ENCODE measurements around the gene APOOL.

APOOL gene

DNA sequence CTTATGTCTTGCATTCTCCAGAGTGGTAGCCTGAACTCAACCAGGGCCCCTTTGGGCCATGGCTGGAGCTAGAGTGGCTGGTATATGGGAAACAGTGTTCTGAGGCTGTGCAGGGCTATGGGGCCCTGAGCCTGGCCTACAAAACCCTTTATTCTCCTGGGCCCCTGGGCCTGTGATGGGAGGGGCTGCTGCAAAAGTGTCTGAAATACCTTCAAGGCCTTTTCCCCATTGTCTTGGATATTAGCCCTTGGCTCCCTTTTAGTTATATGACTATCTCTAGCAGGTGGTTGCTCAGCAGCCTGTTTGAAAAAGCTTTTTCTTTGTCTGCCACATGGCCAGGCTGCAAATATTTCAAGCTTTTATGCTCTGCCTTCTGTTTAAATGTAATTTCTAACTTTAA, 22.5 kb downstream of the APOOL start:
- no peak for DNase-seq (ENCODE audit: low read depth)
- no peak overlapping the region for H3K4me3 ChIP-seq (ENCODE audit: low read depth, low read length)
- TF ChIP-seq, protein P1, sequence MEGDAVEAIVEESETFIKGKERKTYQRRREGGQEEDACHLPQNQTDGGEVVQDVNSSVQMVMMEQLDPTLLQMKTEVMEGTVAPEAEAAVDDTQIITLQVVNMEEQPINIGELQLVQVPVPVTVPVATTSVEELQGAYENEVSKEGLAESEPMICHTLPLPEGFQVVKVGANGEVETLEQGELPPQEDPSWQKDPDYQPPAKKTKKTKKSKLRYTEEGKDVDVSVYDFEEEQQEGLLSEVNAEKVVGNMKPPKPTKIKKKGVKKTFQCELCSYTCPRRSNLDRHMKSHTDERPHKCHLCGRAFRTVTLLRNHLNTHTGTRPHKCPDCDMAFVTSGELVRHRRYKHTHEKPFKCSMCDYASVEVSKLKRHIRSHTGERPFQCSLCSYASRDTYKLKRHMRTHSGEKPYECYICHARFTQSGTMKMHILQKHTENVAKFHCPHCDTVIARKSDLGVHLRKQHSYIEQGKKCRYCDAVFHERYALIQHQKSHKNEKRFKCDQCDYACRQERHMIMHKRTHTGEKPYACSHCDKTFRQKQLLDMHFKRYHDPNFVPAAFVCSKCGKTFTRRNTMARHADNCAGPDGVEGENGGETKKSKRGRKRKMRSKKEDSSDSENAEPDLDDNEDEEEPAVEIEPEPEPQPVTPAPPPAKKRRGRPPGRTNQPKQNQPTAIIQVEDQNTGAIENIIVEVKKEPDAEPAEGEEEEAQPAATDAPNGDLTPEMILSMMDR (IDR thresholded peaks at IDR 0.05; ENCODE audit: control insufficient read depth, extremely low read depth, insufficient read depth) = no peak

DNA sequence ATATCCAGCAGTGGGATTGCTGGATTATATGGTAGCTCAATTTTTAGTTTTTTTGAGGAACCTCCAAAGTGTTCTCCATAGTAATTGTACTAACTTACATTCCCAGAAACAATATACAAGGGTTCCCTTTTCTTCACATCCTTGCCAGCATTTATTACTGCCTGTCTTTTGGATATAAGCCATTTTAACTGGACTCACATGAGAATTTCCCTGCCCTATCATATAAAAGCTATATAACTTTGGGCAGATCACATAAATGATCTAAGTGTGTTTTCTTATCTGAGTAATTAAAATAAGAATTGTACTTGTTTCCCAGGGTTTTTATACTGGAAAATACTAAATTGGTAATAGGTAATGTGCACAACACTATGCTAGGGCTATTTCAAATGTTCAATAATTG, 25.4 kb downstream of the APOOL start:
- no peak overlapping the region for H3K4me3 ChIP-seq (ENCODE audit: low read depth, low read length)
- TF ChIP-seq, protein P1 (IDR thresholded peaks at IDR 0.05; ENCODE audit: control insufficient read depth, extremely low read depth, insufficient read depth) = no peak
- no peak for DNase-seq (ENCODE audit: low read depth)

DNA sequence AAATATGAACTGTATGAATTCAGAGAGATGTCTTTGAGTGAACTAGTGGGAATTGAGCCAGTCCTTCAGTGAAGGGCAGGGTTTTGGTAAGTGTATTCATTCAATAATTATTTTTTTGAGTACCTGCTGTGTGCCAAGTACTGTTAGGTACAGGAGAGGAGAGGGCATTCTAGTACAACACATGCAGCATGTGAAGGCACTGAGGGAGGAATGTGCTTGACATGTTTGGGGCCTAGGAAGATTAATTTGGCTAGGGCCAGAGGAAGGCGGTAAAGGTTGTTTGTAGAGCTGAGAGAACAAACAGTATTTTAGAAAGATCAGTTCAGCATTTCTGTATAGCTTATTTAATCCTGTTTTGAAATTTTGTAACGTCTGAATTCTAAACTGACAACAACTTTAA, 27.8 kb downstream of the APOOL start:
- TF ChIP-seq, protein P1 (IDR thresholded peaks at IDR 0.05; ENCODE audit: control insufficient read depth, extremely low read depth, insufficient read depth) = no peak
- no peak overlapping the region for H3K4me3 ChIP-seq (ENCODE audit: low read depth, low read length)
- DNase-seq (ENCODE audit: low read depth) = no peak

DNA sequence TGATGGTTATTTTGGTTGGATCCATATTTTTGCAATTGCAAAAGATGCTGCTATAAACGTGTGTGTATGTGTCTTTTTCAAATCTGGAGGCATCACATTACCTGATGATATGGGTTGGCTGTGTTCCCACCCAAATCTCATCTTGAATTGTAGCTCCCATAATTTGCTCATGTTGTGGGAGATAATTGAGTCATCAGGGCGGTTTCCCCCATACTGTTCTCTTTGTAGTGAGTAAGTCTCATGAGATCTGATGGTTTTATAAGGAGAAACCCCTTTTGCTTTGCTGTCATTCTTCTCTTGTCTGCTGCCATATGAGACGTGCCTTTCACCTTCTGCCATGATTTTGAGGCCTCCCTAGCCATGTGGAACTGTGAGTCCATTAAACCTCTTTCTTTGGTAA, 33.4 kb downstream of the APOOL start:
- no peak overlapping the region for H3K4me3 ChIP-seq (ENCODE audit: low read depth, low read length)
- TF ChIP-seq, protein P1 (IDR thresholded peaks at IDR 0.05; ENCODE audit: control insufficient read depth, extremely low read depth, insufficient read depth) = no peak
- no peak for DNase-seq (ENCODE audit: low read depth)

DNA sequence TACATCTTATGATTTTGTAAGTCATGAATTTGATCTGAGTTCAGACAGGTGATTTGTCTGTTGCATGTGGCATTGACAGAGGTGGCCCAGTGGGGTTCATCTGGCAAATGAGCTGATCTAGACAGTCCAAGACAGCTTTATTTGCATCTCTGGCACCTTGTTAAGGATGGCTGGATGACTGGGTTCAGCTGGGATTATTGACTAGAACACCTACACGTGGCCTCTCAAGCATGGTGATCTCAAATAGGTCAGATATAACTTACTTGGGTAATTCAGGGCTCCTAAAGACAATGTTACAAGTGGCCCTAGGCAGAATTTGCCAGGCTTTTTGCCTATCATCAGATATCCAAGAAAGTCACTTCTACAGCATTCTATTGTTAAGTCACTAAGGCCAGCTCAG, 48.0 kb downstream of the APOOL start:
- TF ChIP-seq, protein P1 (IDR thresholded peaks at IDR 0.05; ENCODE audit: control insufficient read depth, extremely low read depth, insufficient read depth) = no peak
- H3K4me3 ChIP-seq (ENCODE audit: low read depth, low read length) = no peak overlapping the region
- DNase-seq (ENCODE audit: low read depth) = no peak

DNA sequence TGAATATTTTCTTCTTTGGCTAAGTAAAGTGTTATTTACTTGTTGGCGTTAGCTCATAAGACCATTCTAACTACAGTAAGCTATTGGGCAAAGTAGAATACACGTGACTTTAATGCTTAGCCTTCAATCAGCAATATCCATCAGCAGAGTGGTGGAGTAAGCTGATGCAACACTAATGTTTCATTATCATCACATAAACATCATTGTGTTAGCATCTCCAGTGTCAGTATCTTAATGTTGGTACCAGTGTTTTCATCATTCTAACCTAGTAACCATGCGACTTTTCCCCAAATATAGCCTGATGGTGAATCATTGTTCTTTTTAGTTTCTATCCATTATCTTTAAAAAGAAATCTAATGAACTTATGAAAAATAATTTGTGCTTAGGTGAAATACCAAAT, 48.5 kb downstream of the APOOL start:
- TF ChIP-seq, protein P1 (IDR thresholded peaks at IDR 0.05; ENCODE audit: control insufficient read depth, extremely low read depth, insufficient read depth) = no peak
- no peak for DNase-seq (ENCODE audit: low read depth)
- no peak overlapping the region for H3K4me3 ChIP-seq (ENCODE audit: low read depth, low read length)

DNA sequence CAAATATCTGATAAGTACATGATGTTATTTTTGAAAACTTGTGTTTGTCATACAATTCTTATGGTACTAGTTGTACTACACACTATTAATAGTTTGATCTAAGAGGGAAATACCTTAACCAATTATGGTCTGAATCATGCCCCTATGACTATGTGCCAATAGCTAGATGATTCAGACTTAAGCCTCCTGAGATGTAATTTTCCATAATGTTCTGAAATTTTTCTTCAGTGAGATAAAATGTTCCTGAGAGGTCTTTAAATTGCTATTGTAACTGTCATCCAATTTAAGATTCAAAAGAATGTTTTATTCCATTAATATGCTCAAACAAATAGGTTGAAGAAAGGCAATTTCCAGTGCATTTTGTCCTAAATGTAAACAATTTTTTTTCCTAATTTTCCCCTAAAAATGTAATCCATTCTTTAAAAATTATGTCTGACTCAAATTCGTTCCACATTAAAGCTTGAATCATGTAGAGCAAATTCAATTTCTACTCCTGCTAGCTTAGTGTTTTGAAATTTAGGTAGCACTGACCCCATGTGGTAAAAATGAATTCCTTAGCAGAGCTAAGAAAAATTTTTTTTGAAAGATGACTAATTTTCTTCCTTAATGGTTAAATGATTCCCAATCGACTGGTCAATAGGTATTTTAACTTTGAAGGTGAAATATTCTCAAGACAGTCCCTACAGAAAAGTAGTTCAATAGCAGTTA, 49.1 kb downstream of the APOOL start:
- TF ChIP-seq, protein P1 (IDR thresholded peaks at IDR 0.05; ENCODE audit: control insufficient read depth, extremely low read depth, insufficient read depth) = peak; percentile 24; the same call in 1 of the 2 replicates
- DNase-seq (ENCODE audit: low read depth) = no peak
- no peak overlapping the region for H3K4me3 ChIP-seq (ENCODE audit: low read depth, low read length)
